ENCODE data around the gene ACP2.
"Not testable (repeated sequence)": the region's sequence is repeated elsewhere in the genome, so short reads cannot be mapped to it uniquely, and the experiment has no call there.

Gene ACP2

GRCh38 chr11:47212938-47213337, 35.7 kb downstream of the ACP2 start:
- H3K4me3 ChIP-seq (ENCODE audit: low read depth, low read length): no peak overlapping the region
- TF ChIP-seq CTCF (IDR thresholded peaks at IDR 0.05; ENCODE audit: low read depth, low read length, missing control alignments): no peak
- in situ Hi-C loops (cut with HindIII; ENCODE audit: low sequenced_read_pairs): no loop called here
- DNase-seq (ENCODE audit: low read depth): no peak

GRCh38 chr11:47208628-47209027, 40.0 kb downstream of the ACP2 start:
- in situ Hi-C loops (cut with HindIII; ENCODE audit: low sequenced_read_pairs): no loop called here
- TF ChIP-seq CTCF (IDR thresholded peaks at IDR 0.05; ENCODE audit: low read depth, low read length, missing control alignments): no peak
- no peak for DNase-seq (ENCODE audit: low read depth)
- H3K4me3 ChIP-seq (ENCODE audit: low read depth, low read length): no peak overlapping the region

- in situ Hi-C loops (cut with HindIII; ENCODE audit: low sequenced_read_pairs); DNase-seq (ENCODE audit: low read depth); H3K4me3 ChIP-seq (ENCODE audit: low read depth, low read length): not testable (repeated sequence)
Measured at GRCh38 chr11:47208008-47208552, 40.5 kb downstream of the ACP2 start.

- no peak for DNase-seq (ENCODE audit: low read depth)
- in situ Hi-C loops (cut with HindIII; ENCODE audit: low sequenced_read_pairs): no loop called here
- no peak overlapping the region for H3K4me3 ChIP-seq (ENCODE audit: low read depth, low read length)
- no peak for TF ChIP-seq CTCF (IDR thresholded peaks at IDR 0.05; ENCODE audit: low read depth, low read length, missing control alignments)
Measured at GRCh38 chr11:47207459-47207858, 41.2 kb downstream of the ACP2 start.

GRCh38 chr11:47206577-47206976, 42.0 kb downstream of the ACP2 start:
- in situ Hi-C loops (cut with HindIII; ENCODE audit: low sequenced_read_pairs); H3K4me3 ChIP-seq (ENCODE audit: low read depth, low read length); DNase-seq (ENCODE audit: low read depth): not testable (repeated sequence)

- TF ChIP-seq CTCF (IDR thresholded peaks at IDR 0.05; ENCODE audit: low read depth, low read length, missing control alignments): no peak
- no peak for DNase-seq (ENCODE audit: low read depth)
- in situ Hi-C loops (cut with HindIII; ENCODE audit: low sequenced_read_pairs): no loop called here
- H3K4me3 ChIP-seq (ENCODE audit: low read depth, low read length): no peak overlapping the region
Measured at GRCh38 chr11:47204637-47204989, 44.0 kb downstream of the ACP2 start.

- in situ Hi-C loops (cut with HindIII; ENCODE audit: low sequenced_read_pairs): no loop called here
- no peak for TF ChIP-seq CTCF (IDR thresholded peaks at IDR 0.05; ENCODE audit: low read depth, low read length, missing control alignments)
Measured at GRCh38 chr11:47202576-47202975, 46.0 kb downstream of the ACP2 start.

GRCh38 chr11:47201015-47201414, 47.6 kb downstream of the ACP2 start:
- no peak for DNase-seq (ENCODE audit: low read depth)
- H3K4me3 ChIP-seq (ENCODE audit: low read depth, low read length): no peak overlapping the region
- no peak for TF ChIP-seq CTCF (IDR thresholded peaks at IDR 0.05; ENCODE audit: low read depth, low read length, missing control alignments)
- in situ Hi-C loops (cut with HindIII; ENCODE audit: low sequenced_read_pairs): no loop called here

More at GRCh38 chr11:47202576-47202975, 46.0 kb downstream of the ACP2 start:
- no peak for DNase-seq (ENCODE audit: low read depth)
- no peak overlapping the region for H3K4me3 ChIP-seq (ENCODE audit: low read depth, low read length)

GRCh38 chr11:47198161-47198560, 50.5 kb downstream of the ACP2 start:
- H3K4me3 ChIP-seq (ENCODE audit: low read depth, low read length); in situ Hi-C loops (cut with HindIII; ENCODE audit: low sequenced_read_pairs); DNase-seq (ENCODE audit: low read depth): not testable (repeated sequence)
